NB4 (cell line): ENCODE measurements around the gene NR2F2.

ENCODE experiments used
- DNase-seq: peaks from one replicate; pipeline ENCODE4 v3.0.0; 2010; ENCODE audit warnings: low read depth
- H3K4me3 ChIP-seq: one replicate; pipeline ENCODE4 v1.5.1; 2011; ENCODE audit warnings: mild to moderate bottlenecking, low read depth, low read length, moderate library complexity
- MYC ChIP-seq: IDR thresholded peaks from 2 replicates; pipeline ENCODE4 v1.6.1; 2011; ENCODE audit warnings: low read depth, low read length
- POLR2A ChIP-seq: IDR thresholded peaks from 2 replicates; pipeline ENCODE4 v1.6.1; 2011; ENCODE audit warnings: mild to moderate bottlenecking; ENCODE audit not compliant: insufficient read length; ENCODE audit errors: extremely low read depth
- TF ChIP-seq, protein P1 (sequence below): IDR thresholded peaks from 2 replicates; pipeline ENCODE4 v1.6.1; 2011; ENCODE audit warnings: low read depth, low read length
- TF ChIP-seq, protein P2 (sequence below): IDR thresholded peaks from one replicate; pipeline ENCODE4 v1.5.1; 2012; ENCODE audit warnings: low read depth, low read length

Gene NR2F2

DNA sequence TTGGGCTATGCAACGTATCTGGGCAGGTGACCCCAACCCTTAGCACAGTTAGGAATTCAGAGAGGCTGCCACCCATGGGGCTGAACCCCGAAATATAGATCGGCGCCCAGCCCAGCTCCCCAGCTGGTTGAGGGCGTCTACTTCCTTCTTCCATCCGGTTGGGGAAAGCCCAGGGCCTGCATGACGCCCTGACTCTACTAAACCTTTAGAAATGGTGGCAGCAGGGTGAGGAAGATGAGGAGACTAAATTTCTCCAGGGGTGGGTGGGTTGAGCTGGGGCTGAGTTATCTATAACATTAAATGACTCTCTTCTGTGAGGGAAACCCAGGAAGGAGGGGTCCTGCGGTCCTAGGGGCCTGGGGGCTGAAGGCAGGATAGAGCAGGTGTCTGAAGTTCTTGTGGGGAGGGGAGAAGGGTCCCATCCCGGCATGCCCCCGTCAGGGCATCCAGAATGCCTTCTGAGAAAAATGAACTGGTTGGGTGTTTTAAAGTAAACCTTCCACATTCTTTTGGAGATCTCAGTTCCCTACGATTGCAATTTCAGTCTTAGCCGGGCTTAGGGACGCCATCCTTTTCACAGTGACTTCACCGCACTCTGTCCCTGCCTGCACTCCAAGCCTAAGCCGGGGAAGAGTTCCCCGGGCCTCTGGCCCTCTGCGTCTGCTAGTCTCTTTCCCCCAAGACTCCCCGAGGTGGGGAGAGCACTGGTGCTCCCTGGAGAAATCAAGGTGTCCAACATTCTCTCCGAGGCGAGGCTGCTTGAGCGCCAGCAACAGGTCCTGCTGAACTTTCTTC is 28.5 kb downstream of the NR2F2 start:
- TF ChIP-seq POLR2A (no peak), MYC (no peak)
- TF ChIP-seq, protein P1, sequence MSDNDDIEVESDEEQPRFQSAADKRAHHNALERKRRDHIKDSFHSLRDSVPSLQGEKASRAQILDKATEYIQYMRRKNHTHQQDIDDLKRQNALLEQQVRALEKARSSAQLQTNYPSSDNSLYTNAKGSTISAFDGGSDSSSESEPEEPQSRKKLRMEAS, result no peak
- TF ChIP-seq, protein P2, sequence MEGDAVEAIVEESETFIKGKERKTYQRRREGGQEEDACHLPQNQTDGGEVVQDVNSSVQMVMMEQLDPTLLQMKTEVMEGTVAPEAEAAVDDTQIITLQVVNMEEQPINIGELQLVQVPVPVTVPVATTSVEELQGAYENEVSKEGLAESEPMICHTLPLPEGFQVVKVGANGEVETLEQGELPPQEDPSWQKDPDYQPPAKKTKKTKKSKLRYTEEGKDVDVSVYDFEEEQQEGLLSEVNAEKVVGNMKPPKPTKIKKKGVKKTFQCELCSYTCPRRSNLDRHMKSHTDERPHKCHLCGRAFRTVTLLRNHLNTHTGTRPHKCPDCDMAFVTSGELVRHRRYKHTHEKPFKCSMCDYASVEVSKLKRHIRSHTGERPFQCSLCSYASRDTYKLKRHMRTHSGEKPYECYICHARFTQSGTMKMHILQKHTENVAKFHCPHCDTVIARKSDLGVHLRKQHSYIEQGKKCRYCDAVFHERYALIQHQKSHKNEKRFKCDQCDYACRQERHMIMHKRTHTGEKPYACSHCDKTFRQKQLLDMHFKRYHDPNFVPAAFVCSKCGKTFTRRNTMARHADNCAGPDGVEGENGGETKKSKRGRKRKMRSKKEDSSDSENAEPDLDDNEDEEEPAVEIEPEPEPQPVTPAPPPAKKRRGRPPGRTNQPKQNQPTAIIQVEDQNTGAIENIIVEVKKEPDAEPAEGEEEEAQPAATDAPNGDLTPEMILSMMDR, result no peak
- DNase-seq, result no peak
- H3K4me3 ChIP-seq, result no peak overlapping the region

DNA sequence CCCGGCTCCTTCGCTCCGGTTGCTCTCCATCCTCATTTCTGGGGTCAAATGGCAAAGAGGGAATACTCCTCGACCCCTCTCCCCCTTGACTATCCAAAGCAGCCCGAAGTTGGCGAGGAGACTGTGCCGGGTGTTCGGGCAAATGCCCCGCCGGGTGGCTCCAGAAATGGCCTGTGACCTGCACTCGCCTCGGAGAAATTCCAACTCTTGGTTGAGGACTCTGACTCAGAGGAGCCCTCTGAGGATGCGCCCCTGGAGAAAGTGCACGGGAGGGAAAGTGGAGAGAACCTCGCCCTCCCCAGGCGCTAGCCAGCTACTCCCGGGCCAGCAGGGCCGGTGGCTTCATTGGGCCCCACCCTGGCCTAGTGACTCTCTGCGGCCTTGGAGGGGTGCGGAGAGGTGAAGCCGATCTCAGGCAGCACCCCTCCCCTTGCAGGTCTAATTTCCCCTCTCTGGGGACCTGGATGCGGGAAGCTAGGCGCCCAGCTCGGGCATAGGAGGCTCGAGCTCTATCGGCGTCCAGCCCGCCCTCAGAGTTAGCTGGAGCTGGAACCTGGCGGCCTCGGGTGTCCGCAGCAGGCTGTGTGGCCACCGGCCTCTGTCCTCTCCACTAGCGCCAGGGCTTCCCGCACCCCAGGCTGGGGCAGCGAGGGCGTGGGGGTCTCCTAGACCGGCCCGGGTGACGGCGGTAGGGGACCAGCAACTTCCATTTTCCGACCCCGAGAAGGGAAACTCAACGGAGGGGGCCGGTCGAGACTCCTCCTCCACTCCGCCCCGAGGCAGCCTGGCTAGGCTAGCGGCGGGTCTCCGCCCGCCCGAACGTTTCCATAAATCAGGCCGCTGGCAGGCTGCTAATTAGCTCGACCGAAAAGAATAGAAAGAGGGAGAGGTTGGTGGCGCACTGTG is 29.4 kb downstream of the NR2F2 start:
- no peak for DNase-seq
- TF ChIP-seq POLR2A (no peak), MYC (no peak)
- TF ChIP-seq, protein P1, result no peak
- TF ChIP-seq, protein P2, result no peak
- no peak overlapping the region for H3K4me3 ChIP-seq

DNA sequence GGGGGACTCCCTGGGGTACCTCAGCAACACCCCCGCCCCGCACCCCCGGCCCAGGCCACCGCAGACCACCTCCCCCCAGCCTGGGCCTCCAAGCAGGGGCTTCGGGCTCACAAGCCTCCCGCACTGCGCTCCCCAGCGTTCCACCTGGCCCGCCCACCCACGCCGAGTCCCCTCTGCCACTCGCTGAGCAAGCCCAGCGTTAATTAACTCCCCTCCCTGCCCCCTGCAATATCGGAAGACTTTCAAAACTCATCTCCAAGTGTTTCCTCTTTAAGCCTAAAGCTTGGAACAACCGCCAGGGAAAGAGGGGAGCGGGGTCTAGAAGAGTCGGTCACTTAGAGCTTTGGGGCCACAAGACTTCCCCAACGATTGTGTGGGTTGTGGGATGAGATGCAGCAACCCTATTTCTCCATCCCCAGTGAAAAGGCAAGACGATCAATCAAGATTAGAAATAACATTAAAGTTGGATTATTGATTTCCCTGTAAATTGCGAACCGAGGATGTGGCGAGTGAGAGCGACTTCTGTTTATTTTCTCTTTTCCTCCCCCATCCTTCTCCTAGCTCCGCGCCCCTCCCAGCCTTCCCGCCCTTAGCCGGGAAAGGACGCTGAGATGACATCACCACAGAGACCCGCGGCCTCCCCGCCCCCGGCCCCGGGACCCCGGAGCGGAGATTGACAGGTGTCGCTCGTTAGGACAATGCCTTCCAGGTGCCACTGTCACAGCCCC is 30.2 kb downstream of the NR2F2 start:
- H3K4me3 ChIP-seq, result no peak overlapping the region
- TF ChIP-seq MYC (no peak), POLR2A (no peak)
- TF ChIP-seq, protein P1, result no peak
- TF ChIP-seq, protein P2, result no peak
- DNase-seq, result no peak

DNA sequence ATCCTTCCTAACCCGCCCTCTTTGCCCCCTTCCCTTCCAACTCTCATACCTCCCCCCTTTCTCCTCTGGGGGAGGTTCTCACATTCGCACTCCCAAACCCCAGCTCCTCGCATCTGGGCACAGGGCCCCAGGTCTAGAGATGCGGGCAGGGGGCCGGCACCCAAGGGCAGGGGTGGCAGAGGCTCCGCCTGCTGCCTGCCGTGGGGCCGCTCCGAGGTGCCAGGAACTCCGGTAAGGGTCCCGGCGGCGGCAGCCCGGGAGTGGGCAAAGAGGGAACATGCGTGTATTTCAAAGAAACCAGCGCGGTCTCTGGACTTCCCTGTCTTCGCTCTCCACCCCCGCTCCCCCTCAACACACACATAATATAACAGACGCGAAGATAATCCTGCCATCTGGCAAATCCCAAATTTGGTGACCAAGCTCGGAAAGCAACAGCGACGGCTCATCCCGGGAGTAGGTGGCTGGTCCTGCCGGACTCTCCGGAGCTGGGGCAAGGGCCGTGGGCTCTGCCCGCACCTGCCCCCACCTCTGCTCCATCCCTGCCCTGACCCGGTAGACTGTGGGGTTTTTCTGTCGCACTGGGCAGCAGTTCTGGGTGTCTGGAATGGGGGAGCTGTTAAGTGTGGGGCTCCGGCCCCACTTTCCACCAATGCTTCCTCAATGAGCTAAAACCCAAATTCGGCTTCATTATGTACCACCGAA is 31.0 kb downstream of the NR2F2 start:
- no peak overlapping the region for H3K4me3 ChIP-seq
- no peak for DNase-seq
- TF ChIP-seq, protein P2, result no peak
- TF ChIP-seq, protein P1, result no peak
- TF ChIP-seq MYC, result no peak
- no peak for TF ChIP-seq POLR2A
